Embryonic facial prominence (tissue), 1 donor: ENCODE results near the gene ELMOD3.
"Not testable (repeated sequence)": the region's sequence is repeated elsewhere in the genome, so short reads cannot be mapped to it uniquely, and the experiment has no call there.

Source experiments
- DNase-seq: peaks from one replicate; pipeline ENCODE4 v3.0.0-alpha.2; 2016; ENCODE audit errors: extremely low spot score

ELMOD3 gene

GRCh38 chr2:85354286-85355072, at the start of gene ELMOD3, which contains the start of gene RETSAT:
TSS of gene ELMOD3 (plus strand) at chr2:85354769. CDS start at chr2:85357199, 2,430 bp downstream.
TSS of gene RETSAT (minus strand) at chr2:85354528. CDS start at chr2:85354507, 21 bp downstream.
- DNase-seq = peak; percentile 98

DNA sequence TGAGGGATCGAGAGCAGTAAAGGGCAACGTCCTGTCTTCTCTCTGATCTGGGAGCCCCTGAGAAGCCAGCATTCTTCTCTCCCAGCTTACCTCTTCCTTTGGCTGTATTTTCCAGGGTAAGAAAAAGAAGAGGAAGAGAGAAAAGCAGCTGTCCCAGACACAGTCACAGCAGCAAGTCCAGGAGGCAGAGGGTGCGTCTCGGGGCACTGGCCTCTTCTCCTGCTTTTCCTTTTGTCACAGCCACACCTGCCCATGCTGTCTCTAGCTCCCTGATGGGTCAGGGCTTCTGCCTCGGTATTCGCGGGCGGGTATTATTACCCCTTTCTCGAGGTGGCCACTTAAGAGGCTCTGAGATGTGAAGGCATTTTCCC, 47.1 kb upstream of the ELMOD3 start:
- DNase-seq = no peak

DNA sequence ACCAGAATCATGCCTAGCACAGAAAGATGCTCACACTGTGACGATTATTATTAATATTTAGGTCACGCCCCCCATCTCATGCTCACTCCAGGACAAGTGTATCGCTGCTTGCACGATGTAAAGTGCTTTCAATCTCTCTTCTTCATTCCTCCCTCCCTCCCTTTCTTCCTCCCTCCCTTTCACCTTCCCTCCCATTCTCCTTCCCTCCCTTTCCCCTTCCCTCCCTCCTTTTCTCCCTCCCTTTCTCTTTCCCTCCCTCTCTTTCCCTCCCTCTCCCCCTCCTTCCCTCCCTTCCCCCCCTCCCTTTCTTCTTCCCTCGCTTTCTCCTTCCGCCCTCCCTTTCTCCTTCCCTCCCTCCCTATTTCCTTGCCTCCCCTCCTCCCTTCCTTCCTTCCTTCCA, 46.4 kb upstream of the ELMOD3 start:
- no peak for DNase-seq

- no peak for DNase-seq
Observed at GRCh38 chr2:85308896-85309555, 45.5 kb upstream of the ELMOD3 start.

GRCh38 chr2:85309699-85310321, 44.8 kb upstream of the ELMOD3 start:
- DNase-seq = no peak

- DNase-seq = no peak
Observed at GRCh38 chr2:85310330-85310729, 44.2 kb upstream of the ELMOD3 start.

DNA sequence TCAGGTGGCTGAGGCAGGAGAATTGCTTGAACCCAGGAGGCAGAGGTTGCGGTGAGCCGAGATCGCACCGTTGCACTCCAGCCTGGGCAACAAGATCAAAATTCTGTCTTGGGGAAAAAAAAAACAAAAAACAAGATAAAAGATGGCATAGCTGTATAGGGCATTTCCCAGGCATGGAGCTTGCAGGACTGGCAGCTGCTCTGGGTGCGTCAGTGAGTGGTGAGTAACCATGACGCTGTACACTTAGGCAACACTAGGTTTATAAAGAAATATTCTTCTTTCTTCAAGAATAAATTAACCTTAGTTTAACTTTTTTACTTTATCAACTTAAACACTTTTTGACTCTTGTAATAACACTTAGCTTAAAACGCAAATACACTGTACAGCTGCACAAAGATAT, 42.2 kb upstream of the ELMOD3 start:
- DNase-seq = no peak

GRCh38 chr2:85314884-85315242, 39.7 kb upstream of the ELMOD3 start:
- no peak for DNase-seq

GRCh38 chr2:85315921-85316320, 38.6 kb upstream of the ELMOD3 start:
- not testable (repeated sequence) for DNase-seq

GRCh38 chr2:85318222-85319074, 36.1 kb upstream of the ELMOD3 start:
- DNase-seq = no peak

DNA sequence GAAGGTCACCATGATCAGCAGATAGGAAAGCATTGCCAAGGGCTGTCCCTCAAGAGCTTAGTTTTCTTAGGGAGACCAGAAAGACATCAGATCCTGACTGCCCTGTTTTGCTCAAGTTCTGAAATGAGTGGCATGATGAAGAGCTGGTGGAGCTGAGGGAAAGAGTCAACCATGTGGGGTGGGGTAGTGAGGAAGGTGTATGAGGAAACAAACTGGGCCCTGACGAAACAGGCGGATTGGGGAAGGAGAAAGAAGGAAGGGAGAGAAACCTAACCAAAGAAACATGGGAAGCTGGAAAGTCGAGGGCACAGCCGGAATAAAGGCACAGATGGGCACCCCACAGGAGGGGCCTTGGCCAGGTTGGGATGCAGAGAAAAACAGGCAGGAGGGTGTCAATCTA, 34.8 kb upstream of the ELMOD3 start:
- DNase-seq = no peak

DNA sequence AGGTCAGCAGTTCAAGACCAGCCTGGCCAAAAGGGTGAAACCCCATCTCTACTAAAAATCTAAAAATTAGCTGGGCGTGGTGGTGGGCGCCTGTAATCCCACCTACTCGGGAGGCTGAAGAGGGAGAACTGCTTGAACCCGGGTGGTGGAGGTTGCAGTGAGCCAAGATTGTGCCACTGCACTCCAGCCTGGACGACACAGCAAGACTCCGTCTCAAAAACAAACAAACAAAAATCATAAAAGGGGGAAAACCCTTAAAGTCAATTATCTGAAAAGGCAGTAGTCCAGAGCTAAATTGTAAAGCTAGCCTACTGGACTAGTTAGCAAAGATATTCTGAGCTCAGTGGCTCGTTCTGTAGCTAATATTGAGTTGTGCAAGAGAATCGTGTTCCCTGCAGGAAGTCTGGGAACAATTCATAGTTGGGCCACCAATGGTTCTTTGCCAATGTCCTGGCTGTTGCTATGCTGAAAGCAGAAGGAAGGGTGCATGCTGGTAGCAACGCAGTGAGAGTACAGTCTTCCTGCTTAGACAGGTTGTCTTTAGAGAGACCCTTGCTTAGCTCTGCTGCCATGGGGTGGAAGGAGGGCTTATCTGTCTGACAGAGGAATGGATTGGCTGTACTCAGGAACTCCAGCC, 31.1 kb upstream of the ELMOD3 start:
- DNase-seq = no peak

GRCh38 chr2:85323988-85324367, 30.6 kb upstream of the ELMOD3 start:
- not testable (repeated sequence) for DNase-seq

DNA sequence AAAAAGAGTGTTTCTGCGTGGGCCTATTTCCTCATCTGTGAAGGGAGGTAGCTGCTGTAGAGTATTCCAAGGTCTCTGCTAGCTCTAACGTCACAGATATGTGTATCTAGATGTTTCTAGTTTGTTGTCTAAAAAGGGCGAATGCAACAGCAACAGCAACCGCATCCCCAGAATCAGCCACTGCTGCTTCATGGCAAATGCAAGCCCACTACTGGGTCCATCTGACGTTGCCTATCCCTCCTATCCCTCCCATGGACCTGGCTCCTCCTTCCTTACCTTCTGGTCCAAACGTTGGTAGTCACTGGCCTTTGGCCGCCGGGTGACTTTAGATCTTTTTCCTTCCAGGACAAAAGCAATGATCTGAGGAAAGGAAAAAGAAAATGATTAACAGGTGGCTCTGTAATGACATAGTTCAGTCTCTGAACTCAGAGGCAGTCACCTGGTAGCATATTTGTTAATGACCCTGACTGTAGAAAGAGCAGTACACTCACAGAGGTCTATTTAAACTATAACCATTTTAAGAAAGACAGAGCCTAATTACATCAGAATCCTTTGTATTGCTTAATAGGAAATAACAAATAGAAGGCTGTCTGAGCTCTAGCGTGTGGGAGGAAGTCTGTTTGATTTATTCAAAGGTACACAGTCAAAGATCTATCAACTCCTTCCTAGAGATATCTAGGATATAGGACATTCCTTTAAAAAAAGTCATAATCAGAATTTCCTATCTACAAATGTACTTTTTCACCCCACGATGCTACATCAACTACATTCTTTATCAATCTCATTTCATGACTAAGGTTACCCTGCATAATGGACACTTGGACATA, 29.7 kb upstream of the ELMOD3 start:
- no peak for DNase-seq

DNA sequence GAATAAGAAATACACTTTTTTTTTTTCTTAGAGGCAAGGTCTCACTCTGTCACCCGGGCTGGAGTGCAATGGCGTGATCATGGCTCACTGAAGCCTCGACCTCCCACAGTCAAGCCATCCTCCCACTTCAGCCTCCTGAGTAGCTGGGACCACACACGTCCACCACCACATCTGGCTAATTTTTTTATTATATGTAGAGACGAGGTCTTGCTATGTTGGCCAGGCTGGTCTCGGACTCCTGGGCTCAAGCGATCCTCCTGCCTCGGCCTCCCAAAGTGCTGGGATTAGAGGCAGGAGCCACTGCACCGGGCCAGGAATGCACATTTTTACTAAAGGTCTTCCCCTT, 29.1 kb upstream of the ELMOD3 start:
- DNase-seq = no peak

DNA sequence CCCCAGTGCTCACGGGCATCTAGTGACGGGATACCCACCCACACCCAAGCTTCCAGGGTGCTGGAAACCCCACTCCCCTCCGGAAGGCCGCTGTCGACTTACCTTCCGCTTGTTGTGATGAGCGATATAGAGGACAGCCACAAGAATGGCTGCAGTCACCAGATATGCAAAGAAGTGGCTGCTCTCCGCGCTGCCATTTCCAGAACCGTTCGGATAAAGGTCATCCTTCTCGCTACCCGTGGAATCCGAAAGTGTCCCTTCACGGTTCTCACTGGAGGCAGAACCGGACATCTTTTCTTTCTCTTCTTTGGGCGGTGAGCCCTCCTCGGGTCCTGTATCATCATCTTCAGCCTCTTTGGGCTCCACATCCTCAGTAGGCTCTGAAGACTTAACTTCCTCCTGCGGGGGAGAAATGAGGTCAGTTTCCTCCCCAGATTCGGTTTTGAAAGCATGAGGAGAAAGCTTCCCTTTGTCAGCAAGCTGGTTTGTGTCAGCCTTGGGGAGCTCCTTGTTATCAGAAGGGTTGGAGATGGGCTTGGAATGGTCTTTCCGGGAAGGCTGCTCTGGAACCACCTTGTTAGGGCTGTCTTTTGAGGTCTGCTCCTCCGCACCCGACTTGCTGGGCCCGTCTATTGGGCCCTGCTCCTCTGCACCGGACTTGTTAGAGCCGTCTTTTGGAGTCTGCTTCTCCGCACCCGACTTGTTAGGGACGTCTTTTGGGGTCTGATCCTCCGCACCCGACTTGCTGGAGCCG, 28.0 kb upstream of the ELMOD3 start:
- DNase-seq = no peak

GRCh38 chr2:85327160-85327821, 27.3 kb upstream of the ELMOD3 start:
- no peak for DNase-seq

- peak; percentile 93 for DNase-seq
Observed at GRCh38 chr2:85327822-85328617, 26.5 kb upstream of the ELMOD3 start, which contains the start of gene TGOLN2. TSS of gene TGOLN2 (minus strand) at chr2:85327989. CDS start at chr2:85327962, 27 bp downstream.
